NT2/D1 (cell line): ENCODE measurements around the gene TRPC6.

Experiments
- SUZ12 ChIP-seq: IDR thresholded peaks from 2 replicates; pipeline ENCODE4 v1.6.1; 2011; ENCODE audit not compliant: insufficient read length, insufficient read depth; ENCODE audit errors: extremely low read depth
- YY1 ChIP-seq: IDR thresholded peaks from 2 replicates; pipeline ENCODE4 v1.6.1; 2011; ENCODE audit not compliant: insufficient read length, insufficient read depth
- ZNF274 ChIP-seq: IDR thresholded peaks from 2 replicates; pipeline ENCODE4 v1.6.1; 2011; ENCODE audit warnings: mild to moderate bottlenecking, low read depth, low read length

DNA sequence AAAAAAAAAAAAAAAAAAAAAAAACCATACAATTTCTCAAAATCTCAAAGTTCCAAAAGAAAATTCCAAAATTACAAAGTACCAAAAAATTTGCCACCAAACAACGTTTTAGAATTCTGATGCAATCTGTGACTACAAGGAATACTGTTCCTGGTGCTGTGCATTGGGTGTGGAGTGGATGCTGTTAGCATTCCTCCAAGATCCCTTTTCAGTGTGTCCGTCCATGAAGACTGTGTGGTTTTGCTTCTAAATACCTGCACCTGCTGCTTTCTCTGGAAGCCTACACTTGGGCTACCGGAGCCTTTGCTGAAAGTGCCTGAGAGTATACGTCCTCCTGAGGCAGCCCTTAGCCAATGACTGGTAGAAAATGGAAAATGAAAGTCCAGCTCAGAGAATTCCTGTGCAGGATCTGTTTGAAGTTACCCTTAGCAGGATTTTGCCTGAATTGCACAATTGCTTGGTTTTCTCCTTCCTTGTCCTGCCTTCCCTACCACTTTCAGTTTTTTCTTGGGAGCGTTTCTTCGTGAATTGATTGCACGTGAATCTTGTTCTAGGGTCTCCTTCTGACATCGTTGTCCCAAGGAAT, 140.8 kb downstream of the TRPC6 start:
- TF ChIP-seq YY1 (no peak), ZNF274 (no peak), SUZ12 (no peak)
